ENCODE measurements around the gene NFATC2IP.

DNA sequence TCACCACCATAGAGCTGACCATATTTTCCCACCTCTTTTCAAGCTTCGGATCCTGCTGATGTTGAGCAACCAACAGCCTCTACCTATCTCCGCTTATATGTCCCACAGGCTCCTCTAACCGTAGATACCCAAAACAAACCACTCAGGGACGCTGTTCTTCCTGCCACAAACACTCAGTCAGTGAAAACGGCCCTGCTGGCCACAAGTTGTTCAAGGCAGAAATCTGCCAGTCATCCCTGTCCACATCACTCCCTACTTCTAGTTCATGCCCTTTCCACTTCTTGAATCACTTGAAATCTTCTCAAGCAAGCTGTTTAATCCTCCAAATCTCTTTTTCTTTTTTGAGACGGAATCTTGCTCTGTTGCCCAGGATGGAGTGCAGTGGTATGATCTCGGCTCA lies 33.6 kb upstream of the NFATC2IP start:
- TF ChIP-seq CHD1 (IDR thresholded peaks at IDR 0.05; ENCODE audit: low read depth, low read length) (no peak), YY1 (IDR thresholded peaks at IDR 0.05; ENCODE audit: low read depth, low read length) (no peak), POLR2AphosphoS5 (IDR thresholded peaks at IDR 0.05; ENCODE audit: low read depth, low read length) (no peak), RAD21 (IDR thresholded peaks at IDR 0.05 in 1 of 2, conservative IDR thresholded peaks at IDR 0.05 in 1 of 2; ENCODE audit: low read depth in 2 of 2, low read length in 2 of 2) (no peak)
- TF ChIP-seq, protein P1, sequence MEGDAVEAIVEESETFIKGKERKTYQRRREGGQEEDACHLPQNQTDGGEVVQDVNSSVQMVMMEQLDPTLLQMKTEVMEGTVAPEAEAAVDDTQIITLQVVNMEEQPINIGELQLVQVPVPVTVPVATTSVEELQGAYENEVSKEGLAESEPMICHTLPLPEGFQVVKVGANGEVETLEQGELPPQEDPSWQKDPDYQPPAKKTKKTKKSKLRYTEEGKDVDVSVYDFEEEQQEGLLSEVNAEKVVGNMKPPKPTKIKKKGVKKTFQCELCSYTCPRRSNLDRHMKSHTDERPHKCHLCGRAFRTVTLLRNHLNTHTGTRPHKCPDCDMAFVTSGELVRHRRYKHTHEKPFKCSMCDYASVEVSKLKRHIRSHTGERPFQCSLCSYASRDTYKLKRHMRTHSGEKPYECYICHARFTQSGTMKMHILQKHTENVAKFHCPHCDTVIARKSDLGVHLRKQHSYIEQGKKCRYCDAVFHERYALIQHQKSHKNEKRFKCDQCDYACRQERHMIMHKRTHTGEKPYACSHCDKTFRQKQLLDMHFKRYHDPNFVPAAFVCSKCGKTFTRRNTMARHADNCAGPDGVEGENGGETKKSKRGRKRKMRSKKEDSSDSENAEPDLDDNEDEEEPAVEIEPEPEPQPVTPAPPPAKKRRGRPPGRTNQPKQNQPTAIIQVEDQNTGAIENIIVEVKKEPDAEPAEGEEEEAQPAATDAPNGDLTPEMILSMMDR (IDR thresholded peaks at IDR 0.05; ENCODE audit: control extremely low read depth in 1 of 3, insufficient read depth in 1 of 3, low read depth in 1 of 3, low read length in 3 of 3), result no peak

Data from H1 (cell line).